Measurements from ENCODE around the gene EIF5.
A peak's percentile ranks its signal among the peaks of the same experiment; 100 is the strongest.

DNA sequence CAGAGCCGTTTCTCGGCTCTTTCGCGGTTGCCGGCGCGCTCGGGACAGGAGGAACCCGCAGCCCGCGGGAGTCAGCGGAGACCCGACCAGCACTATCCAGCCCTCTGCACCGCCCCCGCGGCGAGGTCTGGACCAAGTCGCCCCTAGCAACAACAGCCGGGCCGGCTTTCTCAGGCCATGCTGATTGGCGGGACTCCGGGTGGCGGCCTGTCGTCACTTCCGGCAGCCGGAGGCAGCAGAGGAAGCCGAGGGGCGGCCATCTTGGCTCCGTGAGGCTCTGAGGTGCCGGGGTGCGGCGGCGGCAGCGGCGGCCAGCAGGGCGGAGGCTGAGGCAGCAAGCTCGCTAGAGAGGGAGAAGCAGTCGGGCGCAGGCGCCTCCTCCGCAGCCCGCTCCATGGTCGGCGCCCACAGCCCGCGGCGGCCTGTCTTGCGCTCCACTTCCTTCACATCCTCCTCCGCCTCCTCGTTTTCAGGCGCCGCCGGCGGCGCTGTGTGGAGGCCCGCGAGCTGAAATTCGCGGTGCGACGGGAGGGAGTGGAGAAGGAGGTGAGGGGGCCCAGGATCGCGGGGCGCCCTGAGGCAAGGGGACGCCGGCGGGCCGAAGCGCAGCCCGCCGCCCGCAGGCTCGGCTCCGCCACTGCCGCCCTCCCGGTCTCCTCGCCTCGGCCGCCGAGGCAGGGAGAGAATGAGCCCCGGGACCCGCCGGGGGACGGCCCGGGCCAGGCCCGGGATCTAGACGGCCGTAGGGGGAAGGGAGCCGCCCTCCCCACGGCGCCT, 51.3 kb downstream of the EIF5 start, which contains the start of gene MARK3:
- TF ChIP-seq, protein P1, sequence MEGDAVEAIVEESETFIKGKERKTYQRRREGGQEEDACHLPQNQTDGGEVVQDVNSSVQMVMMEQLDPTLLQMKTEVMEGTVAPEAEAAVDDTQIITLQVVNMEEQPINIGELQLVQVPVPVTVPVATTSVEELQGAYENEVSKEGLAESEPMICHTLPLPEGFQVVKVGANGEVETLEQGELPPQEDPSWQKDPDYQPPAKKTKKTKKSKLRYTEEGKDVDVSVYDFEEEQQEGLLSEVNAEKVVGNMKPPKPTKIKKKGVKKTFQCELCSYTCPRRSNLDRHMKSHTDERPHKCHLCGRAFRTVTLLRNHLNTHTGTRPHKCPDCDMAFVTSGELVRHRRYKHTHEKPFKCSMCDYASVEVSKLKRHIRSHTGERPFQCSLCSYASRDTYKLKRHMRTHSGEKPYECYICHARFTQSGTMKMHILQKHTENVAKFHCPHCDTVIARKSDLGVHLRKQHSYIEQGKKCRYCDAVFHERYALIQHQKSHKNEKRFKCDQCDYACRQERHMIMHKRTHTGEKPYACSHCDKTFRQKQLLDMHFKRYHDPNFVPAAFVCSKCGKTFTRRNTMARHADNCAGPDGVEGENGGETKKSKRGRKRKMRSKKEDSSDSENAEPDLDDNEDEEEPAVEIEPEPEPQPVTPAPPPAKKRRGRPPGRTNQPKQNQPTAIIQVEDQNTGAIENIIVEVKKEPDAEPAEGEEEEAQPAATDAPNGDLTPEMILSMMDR (IDR thresholded peaks at IDR 0.05), result peak in 4 of 7 experiments; percentile 5 to 29 (median 18)
- TF ChIP-seq POLR2A (IDR thresholded peaks at IDR 0.05), result peak; percentile 80 to 89 (median 82)

Data from body of pancreas (tissue), 4 donors.